Stimulated activated CD8-positive, alpha-beta memory T cell treated with anti-CD3 and anti-CD28 coated beads, Interleukin-4, amount 100 ng/mL, for 4 hours (primary cell): ENCODE data around the gene ANO6.

ENCODE experiments used
- DNase-seq, 2 donors: peaks; one replicate each; pipeline ENCODE4 v3.0.0-alpha.2; 2020; ENCODE audit warnings: low read depth in 2 of 2, low spot score in 1 of 2

ANO6 gene

GRCh38 chr12:45435945-45436710 lies 220.2 kb downstream of the ANO6 start:
- no peak for DNase-seq

- no peak for DNase-seq
Observed at GRCh38 chr12:45439039-45439438, 223.1 kb downstream of the ANO6 start.

GRCh38 chr12:45446013-45446412 lies 230.1 kb downstream of the ANO6 start:
- no peak for DNase-seq

- DNase-seq = no peak
Observed at GRCh38 chr12:45458238-45458637, 242.3 kb downstream of the ANO6 start.

GRCh38 chr12:45458854-45459807 lies 243.2 kb downstream of the ANO6 start:
- no peak for DNase-seq

GRCh38 chr12:45462506-45462905 lies 246.6 kb downstream of the ANO6 start:
- no peak for DNase-seq

GRCh38 chr12:45464699-45465098 lies 248.8 kb downstream of the ANO6 start:
- DNase-seq = no peak

GRCh38 chr12:45468751-45469615 lies 253.1 kb downstream of the ANO6 start:
- no peak for DNase-seq

GRCh38 chr12:45469902-45470301 lies 254.0 kb downstream of the ANO6 start:
- no peak for DNase-seq

- no peak for DNase-seq
Observed at GRCh38 chr12:45473636-45474035, 257.7 kb downstream of the ANO6 start.

GRCh38 chr12:45475594-45475993 lies 259.7 kb downstream of the ANO6 start:
- DNase-seq = no peak

- DNase-seq = no peak
Observed at GRCh38 chr12:45477526-45477925, 261.6 kb downstream of the ANO6 start.

GRCh38 chr12:45478931-45479330 lies 263.0 kb downstream of the ANO6 start:
- no peak for DNase-seq

- no peak for DNase-seq
Observed at GRCh38 chr12:45481746-45482145, 265.9 kb downstream of the ANO6 start.

GRCh38 chr12:45483571-45483970 lies 267.7 kb downstream of the ANO6 start:
- DNase-seq = no peak
